Neural progenitor cell (in vitro differentiated cells): ENCODE results near the gene PAPOLB. TPM values are rescaled to one million over a fixed set of nuclear protein-coding genes. Genes with fewer than 3 reads are reported as not detected.

Experiments
- DNase-seq: peaks from one replicate; pipeline ENCODE4 v3.0.0-alpha.2; 2016; ENCODE audit warnings: low spot score
- H2AFZ ChIP-seq: fragments of 200-600 bp; sonication (generic); replicated peaks from 2 replicates; pipeline ENCODE4 v1.6.1; 2016; ENCODE audit warnings: antibody characterized with exemption
- H3F3A ChIP-seq: fragments of 200-600 bp; sonication (generic); 2 replicates; pipeline ENCODE4 v1.6.1; 2016; ENCODE audit warnings: antibody characterized with exemption, low read depth
- H3K27ac ChIP-seq: fragments of 200-600 bp; sonication (generic); 2 replicates; pipeline ENCODE4 v1.5.1; 2016; ENCODE audit warnings: mild to moderate bottlenecking
- H3K27me3 ChIP-seq: fragments of 200-600 bp; sonication (generic); 2 replicates; pipeline ENCODE4 v1.6.1; 2016; ENCODE audit warnings: mild to moderate bottlenecking, moderate library complexity
- H3K36me3 ChIP-seq: fragments of 200-600 bp; sonication (generic); 2 replicates; pipeline ENCODE4 v1.5.1; 2016
- H3K4me1 ChIP-seq: fragments of 200-600 bp; sonication (generic); 2 replicates; pipeline ENCODE4 v1.6.1; 2016; ENCODE audit warnings: mixed run types
- H3K4me2 ChIP-seq: fragments of 200-600 bp; sonication (generic); 2 replicates; pipeline ENCODE4 v1.6.1; 2016
- H3K4me3 ChIP-seq: fragments of 200-600 bp; sonication (generic); 2 replicates; pipeline ENCODE4 v1.5.1; 2016
- H3K79me2 ChIP-seq: fragments of 200-600 bp; sonication (generic); 2 replicates; pipeline ENCODE4 v1.6.1; 2016; ENCODE audit warnings: low read depth
- H3K9ac ChIP-seq: fragments of 200-600 bp; sonication (generic); 2 replicates; pipeline ENCODE4 v1.6.1; 2016
- H3K9me3 ChIP-seq: fragments of 200-600 bp; sonication (generic); 2 replicates; pipeline ENCODE4 v1.5.1; 2016; ENCODE audit warnings: low read depth
- H4K20me1 ChIP-seq: fragments of 200-600 bp; sonication (generic); 2 replicates; pipeline ENCODE4 v1.6.1; 2016; ENCODE audit warnings: low read depth
- H3K27ac Mint-ChIP-seq: 3 replicates; pipeline ENCODE4 v1.8.0; 2021; ENCODE audit warnings: mixed read lengths
- H3K27me3 Mint-ChIP-seq: 2 replicates; pipeline ENCODE4 v1.8.0; 2022; ENCODE audit warnings: low read depth, mild to moderate bottlenecking, inconsistent platforms, moderate library complexity, mixed read lengths; ENCODE audit not compliant: insufficient read depth
- H3K36me3 Mint-ChIP-seq: 3 replicates; pipeline ENCODE4 v1.8.0; 2021; ENCODE audit warnings: mixed read lengths
- H3K4me1 Mint-ChIP-seq: 3 replicates; pipeline ENCODE4 v1.8.0; 2021; ENCODE audit warnings: mixed read lengths
- H3K4me3 Mint-ChIP-seq: 3 replicates; pipeline ENCODE4 v1.8.0; 2021; ENCODE audit warnings: mild to moderate bottlenecking, moderate library complexity, mixed read lengths
- H3K9me3 Mint-ChIP-seq: 3 replicates; pipeline ENCODE4 v1.8.0; 2020; ENCODE audit warnings: mixed read lengths
- CTCF ChIP-seq: fragments of 200-600 bp; sonication (generic); IDR thresholded peaks from 2 replicates; pipeline ENCODE4 v1.5.1; 2017; ENCODE audit warnings: antibody characterized with exemption, mild to moderate bottlenecking
- EZH2 ChIP-seq: fragments of 200-600 bp; sonication (generic); IDR thresholded peaks from 2 replicates; pipeline ENCODE4 v1.6.1; 2017; ENCODE audit warnings: antibody characterized with exemption, mild to moderate bottlenecking, moderate library complexity
- EZH2phosphoT487 ChIP-seq: fragments of 200-600 bp; sonication (generic); IDR thresholded peaks from 2 replicates; pipeline ENCODE4 v1.6.1; 2017; ENCODE audit warnings: antibody characterized with exemption
- total RNA-seq: library from RNA; depleted of rRNA; stranded (reverse); fragments of >200 nt; gene quantifications from 2 replicates; pipeline ENCODE4 v1.2.3, GENCODE V29; 2015; ENCODE audit warnings: low replicate concordance

The PAPOLB gene
- total RNA-seq, 1 donor from 2014 or later: not detected

- Mint-ChIP-seq H3K9me3 (no peaks in the 10 kb centered on the region), H3K27me3 (peaks cover 14% of the 10 kb centered on the region), H3K4me1 (peaks cover 35% of the 10 kb centered on the region), H3K4me3 (peak overlapping the region; percentile 79), H3K36me3 (peaks cover 6% of the 10 kb centered on the region), H3K27ac (peak overlapping the region; percentile 90)
- H3K9me3 ChIP-seq: no peaks in the 10 kb centered on the region
- H3K4me1 ChIP-seq: peaks cover 5% of the 10 kb centered on the region
- H4K20me1 ChIP-seq: no peaks in the 10 kb centered on the region
- H3K27me3 ChIP-seq: peaks cover 17% of the 10 kb centered on the region
- peaks cover 17% of the 10 kb centered on the region for H3F3A ChIP-seq
- H2AFZ ChIP-seq: no peak overlapping the region
- TF ChIP-seq EZH2phosphoT487: no peak
- no peak for TF ChIP-seq EZH2
- H3K9ac ChIP-seq: no peak overlapping the region
- H3K27ac ChIP-seq: no peak overlapping the region
- H3K36me3 ChIP-seq: no peaks in the 10 kb centered on the region
- no peak overlapping the region for H3K4me3 ChIP-seq
- DNase-seq: no peak
- H3K79me2 ChIP-seq: no peaks in the 10 kb centered on the region
- H3K4me2 ChIP-seq: no peak overlapping the region
These were observed 17.7 kb upstream of the PAPOLB start for GRCh38 chr7:4879396-4880081.

- Histone ChIP-seq H3K27ac (no peak overlapping the region), H2AFZ (no peak overlapping the region), H3K4me3 (no peak overlapping the region), H3F3A (peaks cover 14% of the 10 kb centered on the region), H3K4me2 (no peak overlapping the region), H3K27me3 (peaks cover 17% of the 10 kb centered on the region), H3K9me3 (no peaks in the 10 kb centered on the region), H3K4me1 (peaks cover 5% of the 10 kb centered on the region), H3K79me2 (no peaks in the 10 kb centered on the region), H4K20me1 (no peaks in the 10 kb centered on the region), H3K9ac (no peak overlapping the region), H3K36me3 (no peaks in the 10 kb centered on the region)
- DNase-seq: no peak
- Mint-ChIP-seq H3K36me3 (peaks cover 6% of the 10 kb centered on the region), H3K4me1 (peaks cover 35% of the 10 kb centered on the region), H3K27me3 (peaks cover 14% of the 10 kb centered on the region), H3K9me3 (no peaks in the 10 kb centered on the region), H3K4me3 (peak overlapping the region; percentile 33), H3K27ac (peak overlapping the region; percentile 90)
- TF ChIP-seq CTCF: no peak
These were observed 16.8 kb upstream of the PAPOLB start for GRCh38 chr7:4878336-4879335.

GRCh38 chr7:4876586-4876985 is 14.8 kb upstream of the PAPOLB start:
- Histone ChIP-seq H2AFZ (no peak overlapping the region), H3K27me3 (peaks cover 2% of the 10 kb centered on the region), H3K4me3 (no peak overlapping the region), H3K4me2 (no peak overlapping the region), H3K4me1 (no peaks in the 10 kb centered on the region), H3K27ac (no peak overlapping the region), H3K9me3 (no peaks in the 10 kb centered on the region), H3K36me3 (no peaks in the 10 kb centered on the region), H4K20me1 (no peaks in the 10 kb centered on the region), H3K9ac (no peak overlapping the region), H3F3A (no peaks in the 10 kb centered on the region), H3K79me2 (no peaks in the 10 kb centered on the region)
- TF ChIP-seq EZH2 (no peak), CTCF (no peak), EZH2phosphoT487 (no peak)
- H3K27ac Mint-ChIP-seq: no peak overlapping the region
- peaks cover 27% of the 10 kb centered on the region for H3K4me1 Mint-ChIP-seq
- no peak overlapping the region for H3K4me3 Mint-ChIP-seq
- peaks cover 13% of the 10 kb centered on the region for H3K36me3 Mint-ChIP-seq
- H3K9me3 Mint-ChIP-seq: no peaks in the 10 kb centered on the region
- no peak for DNase-seq
- H3K27me3 Mint-ChIP-seq: peaks cover 10% of the 10 kb centered on the region
